Mesangial cell (primary cell): ENCODE data around the gene ZNF224. TPM values are rescaled to one million over a fixed set of nuclear protein-coding genes. Genes with fewer than 3 reads are reported as not detected.

Experiments
- total RNA-seq: library from RNA; depleted of rRNA; stranded (reverse); fragments of >200 nt; gene quantifications from 2 replicates; pipeline ENCODE4 v1.2.3, GENCODE V29; 2015

Gene ZNF224
- total RNA-seq: 3.9 and 5.2 TPM in 2 replicates

DNA sequence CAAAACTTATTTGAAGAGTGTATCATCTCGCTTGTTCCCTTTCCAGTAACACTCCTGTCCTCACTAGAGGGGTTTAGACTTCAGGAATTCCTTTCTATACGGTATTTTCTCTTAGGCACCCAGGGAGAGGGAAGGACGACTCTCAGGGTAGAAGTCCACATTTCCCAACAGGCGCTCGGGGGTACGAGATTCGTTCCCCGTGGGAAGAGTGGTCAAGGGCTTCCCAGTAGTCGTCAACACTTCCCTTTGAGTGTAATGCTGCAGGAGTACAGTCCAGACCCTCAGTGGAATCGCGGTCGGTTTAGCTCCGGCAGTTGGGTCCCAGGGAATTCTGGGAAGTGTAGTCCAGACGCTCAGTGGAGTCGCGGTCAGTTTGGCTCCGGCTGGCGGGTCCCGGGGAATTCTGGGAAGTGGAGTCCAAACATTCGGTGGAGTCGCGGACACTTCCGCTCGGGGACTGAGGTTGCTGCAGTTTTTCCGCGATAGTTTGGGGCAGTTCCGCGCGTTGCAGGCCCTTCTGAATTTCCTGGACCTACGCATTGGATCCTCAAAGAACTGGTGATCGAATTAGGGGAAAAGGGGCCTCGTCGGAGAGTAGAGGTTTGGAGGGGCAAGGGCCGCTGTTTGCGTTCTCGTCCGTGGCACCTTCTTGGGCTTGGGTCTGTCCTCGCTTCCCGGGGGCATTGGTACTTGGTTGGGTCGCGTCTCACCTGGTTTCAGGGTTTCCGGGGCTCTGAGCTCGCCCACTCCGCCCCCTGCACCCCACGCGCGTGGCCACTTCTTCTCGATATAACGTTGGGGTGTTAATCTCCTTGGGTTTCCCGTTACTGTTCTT lies at the start of gene ZNF224:
ZNF224 (plus strand) TSS at position 431 of the 835 bp plus-strand sequence. CDS start 3,513 bp downstream, outside the sequence.

DNA sequence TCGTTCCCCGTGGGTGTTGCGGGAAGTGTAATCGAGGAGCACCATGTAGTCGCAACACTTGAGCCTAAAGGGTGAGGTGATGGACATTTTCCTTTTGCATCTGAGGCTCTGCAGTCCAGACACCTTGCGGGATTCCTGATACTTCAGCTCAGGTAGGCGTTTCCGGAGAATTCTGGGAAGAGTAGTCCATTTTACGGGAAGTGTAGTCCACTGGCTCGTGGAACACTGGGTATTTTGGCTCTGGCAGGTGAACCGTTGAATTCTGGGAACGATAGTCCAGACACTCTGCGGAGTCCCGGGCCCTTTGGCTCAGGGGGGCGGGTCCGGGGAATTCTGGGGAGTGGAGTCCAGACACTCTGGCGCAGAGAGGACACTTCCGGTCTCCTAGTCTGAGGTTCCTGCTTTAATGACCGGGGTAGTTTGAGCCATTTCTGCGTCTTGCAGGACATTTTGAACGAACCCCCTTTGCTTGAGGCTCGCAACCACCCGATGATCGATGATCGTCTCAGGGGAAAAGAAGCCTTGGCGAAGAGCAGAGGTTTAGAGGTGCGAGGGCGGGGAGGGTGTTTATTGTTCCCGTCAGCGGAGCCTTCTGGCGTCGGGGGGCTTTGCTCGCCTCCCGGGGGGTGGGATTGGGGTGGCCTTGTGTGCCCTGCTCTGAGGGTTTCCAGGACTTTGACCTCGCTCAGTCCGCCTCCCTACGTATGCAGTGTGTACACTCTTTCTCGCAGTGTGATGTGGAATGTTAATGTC lies 42.3 kb upstream of the ZNF224 start, which contains the start of gene ZNF223:
ZNF223 (plus strand) TSS at position 387 of the 753 bp plus-strand sequence. CDS start 3,141 bp downstream, outside the sequence.

DNA sequence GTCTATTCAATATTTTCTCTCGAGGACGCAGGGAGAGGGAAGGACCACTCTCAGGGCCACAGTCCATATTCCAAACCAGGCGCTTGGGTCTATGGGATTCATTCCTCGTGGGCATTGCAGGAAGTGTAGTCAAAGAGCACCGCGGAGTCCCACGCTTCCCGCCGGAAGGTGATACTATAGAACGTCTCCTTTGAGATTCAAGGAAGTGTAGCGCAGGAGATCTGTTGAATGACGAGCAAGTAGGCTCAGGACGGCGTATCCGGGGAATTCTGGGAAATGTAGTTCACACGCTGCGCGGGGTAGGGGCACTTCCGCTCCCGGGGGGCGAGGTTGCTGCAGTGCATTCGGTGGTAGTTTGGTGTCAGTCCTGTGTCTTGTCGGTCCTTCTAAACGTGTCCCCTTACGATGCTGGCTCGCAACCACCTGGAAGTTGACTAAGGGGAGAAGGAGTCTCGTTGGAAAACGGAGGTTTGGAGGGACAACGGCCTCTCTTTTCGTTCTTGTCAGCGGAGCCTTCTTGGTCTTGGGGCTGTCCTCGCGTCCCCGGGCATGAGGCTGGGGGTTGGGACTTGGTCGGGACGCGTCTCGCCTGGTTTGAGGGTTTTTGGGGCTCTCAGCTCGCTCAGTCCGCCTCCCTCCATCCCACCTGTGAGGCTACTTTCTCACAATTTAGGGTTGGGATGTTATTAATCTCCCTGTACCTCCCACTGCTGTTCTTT lies 22.2 kb upstream of the ZNF224 start, which contains the start of gene ZNF284:
ZNF284 (plus strand) TSS at position 336 of the 719 bp plus-strand sequence. CDS start 4,231 bp downstream, outside the sequence.

DNA sequence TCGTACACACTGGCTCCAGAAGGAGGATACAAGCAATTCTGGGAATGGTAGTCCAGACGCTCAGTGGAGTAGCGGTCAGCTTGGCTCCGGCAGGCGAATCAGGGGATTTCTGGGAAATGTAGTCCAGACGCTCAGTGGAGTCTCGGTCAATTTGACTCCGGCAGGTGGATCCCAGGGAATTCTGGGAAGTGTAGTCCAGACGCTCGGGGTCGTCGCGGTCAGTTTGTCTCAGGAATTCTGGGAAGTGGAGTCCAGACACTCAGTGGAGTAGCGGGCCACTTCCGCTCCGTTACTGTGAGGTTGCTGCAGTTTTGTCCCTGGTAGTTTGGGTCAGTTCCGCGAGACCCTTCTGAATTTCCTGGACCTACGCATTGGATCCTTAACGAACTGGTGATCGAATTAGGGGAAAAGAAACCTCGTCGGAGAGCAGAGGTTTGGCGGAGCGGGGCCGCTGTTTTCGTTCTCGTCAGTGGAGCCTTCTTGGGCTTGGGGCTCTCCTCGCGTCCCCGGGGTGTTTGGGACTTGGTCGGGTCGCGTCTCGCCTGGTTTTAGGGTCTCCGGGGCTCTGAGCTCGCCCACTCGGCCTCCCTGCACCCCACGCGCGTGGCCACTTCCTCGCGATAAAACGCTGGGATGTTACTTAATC lies 19.1 kb downstream of the ZNF224 start, which contains the start of gene ZNF225:
ZNF225 (plus strand) TSS at position 262 of the 646 bp plus-strand sequence. CDS start 2,429 bp downstream, outside the sequence.

DNA sequence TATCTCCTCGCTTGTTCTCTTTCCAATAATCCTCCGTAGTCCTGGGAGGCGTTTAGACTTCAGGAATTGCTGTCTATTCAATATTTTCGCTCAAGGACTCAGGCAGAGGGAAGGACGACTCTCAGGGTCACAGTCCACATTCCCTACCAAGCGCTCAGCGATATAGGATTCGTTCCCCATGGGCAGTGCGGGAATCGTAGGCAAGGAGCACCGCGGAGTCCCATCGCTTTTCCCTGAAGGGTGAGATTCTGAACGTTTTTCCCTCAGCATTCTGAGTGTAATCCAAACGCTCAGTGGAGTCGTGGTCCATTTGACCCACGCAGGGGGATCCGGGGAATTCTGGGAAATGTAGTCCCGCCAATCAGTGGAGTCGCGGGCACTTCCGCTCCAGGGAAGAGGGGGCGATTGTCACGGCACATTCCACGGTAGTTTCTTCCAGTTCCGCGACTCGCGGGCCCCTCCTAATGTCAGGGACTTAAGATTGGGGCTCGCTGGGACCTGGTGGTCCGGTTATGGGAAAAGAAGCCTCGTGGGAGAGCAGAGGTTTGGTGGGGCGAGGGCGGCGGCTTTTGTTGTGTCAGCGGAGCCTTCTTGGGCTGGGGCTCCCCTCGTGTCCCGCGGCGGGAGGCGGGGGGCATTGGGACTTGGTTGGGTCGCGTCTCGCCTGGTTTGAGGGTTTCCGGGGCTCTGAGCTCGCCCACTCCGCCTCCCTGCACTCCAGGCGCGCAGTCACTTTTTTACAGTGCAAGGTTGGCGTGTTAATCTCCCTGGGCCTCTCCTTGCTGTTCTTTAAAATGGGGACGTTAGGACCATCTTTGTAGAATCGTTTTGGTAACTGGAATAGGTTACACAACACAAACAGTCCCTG lies 47.3 kb downstream of the ZNF224 start, which contains the start of gene ZNF234:
ZNF234 (plus strand) TSS at position 364 of the 868 bp plus-strand sequence. CDS start 3,079 bp downstream, outside the sequence.

Other genes starting within 250 kb of the ZNF224 start
- gene ZNF404, start 210.4 kb upstream of the ZNF224 start, total RNA-seq: 0.33 and 1.8 TPM in 2 replicates
- gene ZNF45, start 159.1 kb upstream of the ZNF224 start, total RNA-seq: 3.3 and 12.8 TPM in 2 replicates
- gene ZNF221, start 143.1 kb upstream of the ZNF224 start, total RNA-seq: 2.0 and 2.2 TPM in 2 replicates
- 5.9 and 6.1 TPM in 2 replicates for gene ZNF155, start 110.2 kb upstream of the ZNF224 start, total RNA-seq
- gene ZNF230, start 91.4 kb upstream of the ZNF224 start, total RNA-seq: 1.4 and 2.4 TPM in 2 replicates
- 1.6 and 3.4 TPM in 2 replicates for gene ZNF222, start 69.0 kb upstream of the ZNF224 start, total RNA-seq
- 1.9 and 2.1 TPM in 2 replicates for gene ZNF223, start 42.3 kb upstream of the ZNF224 start, total RNA-seq
- 0.76 and 0.81 TPM in 2 replicates for gene ZNF284, start 22.2 kb upstream of the ZNF224 start, total RNA-seq
- 1.3 and 1.5 TPM in 2 replicates for gene ZNF225, start 19.0 kb downstream of the ZNF224 start, total RNA-seq
- 1.3 and 3.3 TPM in 2 replicates for gene ZNF234, start 47.2 kb downstream of the ZNF224 start, total RNA-seq
- 3.3 and 7.7 TPM in 2 replicates for gene ZNF226, start 70.7 kb downstream of the ZNF224 start, total RNA-seq
- 3.6 and 7.7 TPM in 2 replicates for gene ZNF227, start 118.2 kb downstream of the ZNF224 start, total RNA-seq
- gene ZNF233, start 165.5 kb downstream of the ZNF224 start, total RNA-seq: 0.16 and 0.38 TPM in 2 replicates
- gene ZNF235, start 210.7 kb downstream of the ZNF224 start, total RNA-seq: 0.33 and 1.5 TPM in 2 replicates